ENCODE data around the gene CDCP1.

Gene CDCP1

GRCh38 chr3:45109771-45110508, 36.2 kb downstream of the CDCP1 start:
- peak; percentile 36 for DNase-seq

- no peak for DNase-seq
These were observed 39.3 kb downstream of the CDCP1 start for GRCh38 chr3:45106874-45107273.

DNA sequence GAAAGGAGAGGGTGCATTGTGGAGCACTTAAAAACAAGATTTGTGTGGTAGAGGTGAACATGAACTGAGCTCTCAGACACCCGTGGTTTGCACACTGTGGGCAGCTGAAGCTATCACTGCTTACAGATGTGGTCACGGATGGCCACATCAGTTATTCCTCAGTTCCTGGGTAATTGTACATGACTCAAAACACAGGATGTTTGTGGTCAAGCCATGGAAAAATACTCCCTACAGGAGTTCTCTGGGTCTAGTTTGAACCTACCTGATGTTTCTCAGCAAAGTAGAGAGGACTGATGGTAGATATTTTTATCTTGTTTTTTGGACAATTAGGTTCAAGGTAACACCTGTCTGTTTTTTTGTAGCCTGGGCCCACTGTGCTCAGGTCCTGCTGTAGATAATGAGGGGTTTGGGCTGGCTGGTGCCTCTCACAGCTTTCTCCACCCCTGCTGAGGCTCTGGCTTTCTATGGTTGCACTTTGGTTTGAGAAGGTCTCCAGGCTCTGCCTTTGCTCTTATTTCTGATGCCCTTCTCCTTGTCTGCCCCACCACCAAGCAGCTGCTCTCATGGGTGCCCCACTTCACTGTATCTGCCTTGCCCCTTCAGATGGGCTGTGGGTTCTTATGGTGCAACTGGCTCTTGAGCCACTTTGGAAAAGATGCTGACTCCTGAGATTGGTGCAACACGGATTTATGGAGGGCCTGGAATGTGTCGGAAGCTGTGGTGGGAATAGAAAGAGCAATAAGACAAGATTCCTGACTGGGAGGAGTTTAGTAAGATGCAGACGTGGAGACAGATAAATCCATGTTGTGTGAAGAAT, 40.1 kb downstream of the CDCP1 start:
- DNase-seq, result peak; percentile 51

GRCh38 chr3:45104715-45105711, 41.2 kb downstream of the CDCP1 start:
- DNase-seq, result peak; percentile 35

GRCh38 chr3:45103753-45104714, 42.1 kb downstream of the CDCP1 start:
- DNase-seq, result peak; percentile 18

DNA sequence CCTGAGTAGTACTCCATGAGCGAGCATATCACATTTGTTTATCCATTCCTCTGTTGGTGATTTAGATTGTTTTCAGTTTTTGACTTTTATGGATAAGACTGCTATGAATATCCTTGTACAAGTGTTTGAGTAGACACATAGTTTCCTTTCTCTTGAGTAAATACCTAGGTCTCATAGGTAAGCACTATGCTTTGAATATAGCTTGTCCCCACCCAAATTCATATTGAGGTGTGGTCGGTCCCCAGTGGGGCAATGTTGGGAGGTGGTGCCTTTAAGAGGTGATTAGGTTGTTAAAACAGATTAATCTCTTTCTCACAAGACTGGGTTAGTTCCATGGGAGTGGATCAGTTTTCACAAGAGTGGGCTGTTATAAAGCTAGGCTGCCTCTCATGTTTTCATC, 42.8 kb downstream of the CDCP1 start:
- DNase-seq, result no peak

GRCh38 chr3:45100981-45101407, 45.2 kb downstream of the CDCP1 start:
- DNase-seq, result peak; percentile 71

DNA sequence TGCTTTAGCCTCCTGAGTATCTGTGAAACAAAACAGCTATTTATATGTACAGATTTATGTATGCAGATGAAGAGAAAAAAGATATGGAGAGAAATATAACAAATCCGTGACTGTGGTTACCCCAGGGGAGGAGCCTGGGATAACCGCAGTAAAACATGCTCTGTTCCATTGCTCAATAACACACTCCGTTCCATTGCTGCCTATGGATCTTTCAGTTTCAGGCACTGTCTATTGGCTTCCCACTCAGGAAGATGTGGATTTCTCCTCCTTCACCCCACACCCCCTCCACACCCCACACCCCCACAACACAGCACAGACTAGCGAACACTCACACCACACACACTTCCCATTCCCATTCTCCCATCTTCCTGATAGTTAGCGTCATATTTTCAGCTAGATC, 47.9 kb downstream of the CDCP1 start:
- DNase-seq, result peak; percentile 30

DNA sequence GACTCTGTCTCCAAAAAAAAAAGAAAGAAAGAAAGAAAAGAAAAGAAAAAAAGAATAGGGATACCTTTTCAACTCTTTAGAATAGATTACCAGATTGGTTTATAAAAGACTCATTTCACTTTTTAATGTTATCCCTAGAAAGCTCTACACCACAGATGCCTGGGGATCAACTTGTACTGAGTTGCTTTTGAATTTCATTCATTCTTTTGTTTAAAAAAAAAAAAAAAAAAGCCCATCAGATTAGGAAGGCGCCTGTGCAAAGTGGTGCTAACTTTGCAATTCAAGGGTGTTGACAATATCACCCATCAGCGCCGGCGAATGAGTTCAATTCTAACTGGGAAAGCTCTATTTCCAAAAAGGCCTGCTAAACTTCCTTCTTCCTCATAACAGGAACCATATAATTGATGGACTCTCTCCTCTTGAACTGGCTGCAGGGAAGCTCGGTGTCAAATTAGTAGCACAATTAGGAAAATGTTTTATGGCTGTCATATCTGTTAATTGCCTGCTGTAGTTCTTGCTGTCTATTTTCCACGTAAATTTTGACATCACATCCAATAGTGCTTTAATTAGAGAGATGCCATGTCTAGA, 48.8 kb downstream of the CDCP1 start:
- DNase-seq, result no peak

- no peak for DNase-seq
These were observed 50.2 kb downstream of the CDCP1 start for GRCh38 chr3:45095916-45096526.

- DNase-seq, result no peak
These were observed 53.0 kb downstream of the CDCP1 start for GRCh38 chr3:45093176-45093575.

DNA sequence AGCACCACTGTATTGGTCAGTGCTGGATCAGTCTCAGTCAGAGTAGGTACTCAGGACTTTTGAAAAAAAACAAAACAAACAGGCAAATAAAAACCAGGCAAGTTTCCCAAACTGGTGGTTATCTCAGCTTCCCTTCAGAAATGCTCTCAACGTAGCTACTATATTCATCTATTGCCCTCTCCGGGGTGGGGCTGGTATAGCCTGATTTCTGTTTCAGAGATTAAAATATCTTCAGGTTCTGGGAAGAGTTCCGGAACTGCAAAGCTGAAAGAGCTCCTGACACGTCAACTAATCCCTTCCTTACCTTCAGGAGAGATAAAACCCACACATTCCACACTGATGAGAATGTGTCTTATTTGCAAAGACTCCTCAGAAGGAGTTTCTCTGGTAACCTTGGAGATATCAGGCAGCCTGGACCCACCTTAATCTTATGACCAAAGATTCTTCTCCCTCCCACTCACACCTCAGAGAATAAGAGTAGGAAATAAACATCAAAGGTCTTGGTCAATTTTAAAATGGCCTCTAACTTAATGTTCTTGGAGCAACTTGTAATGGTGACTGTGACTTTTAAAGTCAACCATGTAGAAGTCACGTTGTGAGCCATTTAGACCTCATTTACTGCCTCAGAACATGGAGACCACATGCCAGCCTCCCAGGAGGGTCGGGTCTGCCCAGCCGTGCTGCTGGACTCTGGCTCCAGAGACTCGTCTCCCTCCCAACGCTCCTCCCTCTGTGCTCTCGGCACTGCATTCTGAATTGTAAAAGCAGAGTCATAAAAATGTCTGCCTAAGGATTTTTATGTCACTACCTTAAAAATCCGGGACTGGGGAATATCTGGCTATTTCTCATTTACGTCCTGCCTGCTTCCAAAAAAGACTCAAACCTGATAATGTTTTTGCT, 53.8 kb downstream of the CDCP1 start:
- peak; percentile 64 for DNase-seq

- no peak for DNase-seq
These were observed 55.3 kb downstream of the CDCP1 start for GRCh38 chr3:45090855-45091254.

GRCh38 chr3:45088543-45089358, 57.4 kb downstream of the CDCP1 start:
- no peak for DNase-seq

- no peak for DNase-seq
These were observed 59.0 kb downstream of the CDCP1 start for GRCh38 chr3:45087155-45087554.

DNA sequence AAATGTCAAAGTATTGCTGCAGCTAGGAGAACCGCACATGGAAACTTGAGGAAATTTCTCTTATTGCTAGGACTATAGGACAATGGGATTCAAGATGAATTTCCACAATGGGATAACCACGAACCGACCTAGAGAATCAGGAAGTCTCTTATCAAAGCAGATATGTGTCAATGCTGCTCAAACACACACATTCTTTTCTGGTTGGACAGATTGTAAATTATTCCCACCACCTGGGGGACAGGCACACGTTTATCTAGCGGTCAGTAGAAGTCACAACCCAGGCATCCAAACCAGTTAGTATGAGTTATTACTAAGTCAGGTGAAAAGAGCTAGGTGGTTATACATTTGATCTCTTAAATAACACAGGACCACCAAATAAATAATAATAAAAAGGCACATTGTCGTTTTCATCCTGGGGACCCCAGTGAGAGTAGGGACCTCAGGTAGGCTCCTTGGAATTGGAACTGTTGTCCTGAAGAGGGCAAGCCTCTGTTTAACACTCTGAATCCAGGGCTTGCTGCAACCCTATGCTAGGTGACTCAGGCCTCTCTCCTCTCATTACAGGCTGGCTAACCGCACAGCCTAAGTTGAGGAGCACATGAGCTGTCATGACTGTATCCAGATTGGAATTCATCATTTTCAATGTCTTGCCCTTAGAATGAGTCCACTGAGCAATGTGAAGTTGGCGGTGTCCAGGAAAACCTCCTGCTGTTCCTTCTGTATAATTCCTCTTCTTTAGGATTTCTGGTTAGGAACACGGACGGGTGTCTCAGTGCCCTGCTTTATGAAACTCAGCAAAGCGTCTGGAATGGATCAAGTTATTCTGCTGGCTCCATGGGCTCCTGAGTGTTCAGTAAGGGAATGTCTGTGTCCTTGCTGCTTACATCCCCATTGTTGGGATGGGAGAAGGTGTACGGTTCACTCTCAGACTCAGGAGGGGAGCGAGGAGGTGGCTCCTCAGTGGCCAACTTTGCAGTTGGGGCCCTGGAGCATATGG, 61.1 kb downstream of the CDCP1 start:
- DNase-seq, result no peak

DNA sequence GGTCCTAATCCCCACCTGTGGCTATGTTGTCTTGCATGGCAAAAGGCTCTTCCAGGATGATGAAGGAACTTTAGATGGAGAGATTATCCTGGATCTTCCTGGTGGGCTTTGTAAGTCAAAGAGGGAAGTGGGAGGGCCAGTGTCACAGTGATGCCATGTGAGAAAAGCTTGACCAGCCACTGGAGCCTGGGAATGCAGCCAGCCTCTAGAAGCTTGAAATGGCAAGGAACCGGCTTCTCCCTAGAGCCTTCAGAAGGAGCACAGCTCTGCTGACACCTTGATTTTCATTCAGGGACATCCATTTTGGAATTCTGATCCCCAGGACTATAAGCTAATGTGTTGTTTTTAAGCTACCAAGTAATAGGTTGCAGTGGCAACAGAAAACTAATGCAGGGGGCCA, 61.8 kb downstream of the CDCP1 start:
- DNase-seq, result no peak

DNA sequence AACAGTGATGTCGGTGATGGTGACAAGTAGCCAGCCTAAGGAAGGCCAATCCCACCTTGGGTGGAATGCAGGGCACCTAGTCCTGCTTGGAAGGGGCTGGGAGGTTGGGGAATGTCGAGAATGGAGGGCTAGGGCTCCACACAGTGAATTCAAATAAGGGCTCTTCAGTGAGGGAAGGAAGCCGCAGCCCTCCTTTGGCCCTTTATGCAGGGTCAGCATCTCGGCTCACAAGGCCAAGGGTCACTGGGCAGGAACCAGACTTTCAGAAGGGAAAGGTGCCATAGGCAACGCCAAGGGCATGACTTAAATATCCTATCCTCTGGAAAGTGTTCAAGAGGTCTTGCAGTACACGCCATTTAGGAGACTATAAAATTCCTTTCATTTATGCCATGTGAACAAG, 63.2 kb downstream of the CDCP1 start:
- no peak for DNase-seq

Measured in OCI-M1 (cell line).